Effector CD4-positive, alpha-beta T cell (primary cell): ENCODE measurements around the gene ZNF296.
A peak's percentile ranks its signal among the peaks of the same experiment; 100 is the strongest.
"Not testable (repeated sequence)": the region's sequence is repeated elsewhere in the genome, so short reads cannot be mapped to it uniquely, and the experiment has no call there.

Source experiments
- DNase-seq: peaks from one replicate; pipeline ENCODE4 v3.0.0-alpha.2; 2020
- total RNA-seq: gene quantifications from one replicate; lab custom pipeline; 2026; lab: John Stamatoyannopoulos, UW

Gene ZNF296
- 2.8 reads per million, percentile 9 among the genes with 10 or more reads in this experiment for total RNA-seq

GRCh38 chr19:45076029-45076850 is at the start of gene ZNF296:
TSS of gene ZNF296 (minus strand) at chr19:45076478. CDS start at chr19:45076373, 105 bp downstream.
- peak; percentile 67 for DNase-seq

- no peak for DNase-seq
These were observed 49.1 kb upstream of the ZNF296 start for GRCh38 chr19:45125360-45125759.

GRCh38 chr19:45124021-45124420 is 47.7 kb upstream of the ZNF296 start:
- DNase-seq = no peak

GRCh38 chr19:45123440-45123850 is 47.2 kb upstream of the ZNF296 start:
- no peak for DNase-seq

DNA sequence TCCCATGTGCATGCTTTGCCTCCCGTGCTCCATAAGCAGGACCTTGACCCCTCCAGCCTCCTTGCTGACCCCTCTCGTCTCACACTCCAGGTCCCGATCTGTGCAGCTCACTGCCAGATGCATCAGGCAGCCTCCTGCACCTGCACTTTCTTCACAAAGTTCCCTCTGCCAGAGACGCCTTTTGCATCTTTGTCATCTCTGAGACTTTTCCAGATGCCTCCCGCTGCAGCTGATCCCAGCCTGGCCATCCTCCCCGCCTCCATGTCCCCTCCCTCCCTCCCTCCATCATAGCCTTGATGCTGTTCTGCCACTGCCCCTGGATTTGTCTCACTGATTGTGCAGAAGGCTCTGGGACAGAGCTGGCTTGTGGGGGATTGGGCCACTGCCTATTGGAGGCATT is 46.6 kb upstream of the ZNF296 start:
- no peak for DNase-seq

DNA sequence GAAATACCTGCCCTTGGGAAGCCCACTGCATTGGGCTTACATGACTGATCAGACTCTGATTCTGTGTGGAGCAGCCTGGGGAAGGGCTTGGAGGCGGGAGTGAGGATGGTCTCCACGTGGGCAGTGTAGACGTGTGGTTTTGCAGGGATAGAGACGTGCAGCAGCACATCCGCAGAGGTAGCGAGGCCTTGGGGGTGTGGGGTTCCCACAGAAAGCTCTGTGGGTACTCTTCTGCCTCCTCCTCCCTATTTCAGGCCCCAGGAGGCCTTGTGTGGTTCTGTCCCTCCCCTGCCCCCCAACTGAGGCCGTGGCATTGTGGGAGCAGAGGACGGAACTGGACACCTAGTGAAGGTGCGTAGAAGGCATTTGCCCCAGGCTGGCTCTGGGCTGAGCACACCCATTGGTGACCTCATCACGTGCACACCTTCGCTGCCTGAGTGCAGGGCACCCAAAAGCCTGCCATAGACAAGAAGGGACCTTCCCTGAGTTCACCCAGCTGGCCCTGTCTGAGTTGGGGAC is 45.6 kb upstream of the ZNF296 start:
- DNase-seq = no peak

DNA sequence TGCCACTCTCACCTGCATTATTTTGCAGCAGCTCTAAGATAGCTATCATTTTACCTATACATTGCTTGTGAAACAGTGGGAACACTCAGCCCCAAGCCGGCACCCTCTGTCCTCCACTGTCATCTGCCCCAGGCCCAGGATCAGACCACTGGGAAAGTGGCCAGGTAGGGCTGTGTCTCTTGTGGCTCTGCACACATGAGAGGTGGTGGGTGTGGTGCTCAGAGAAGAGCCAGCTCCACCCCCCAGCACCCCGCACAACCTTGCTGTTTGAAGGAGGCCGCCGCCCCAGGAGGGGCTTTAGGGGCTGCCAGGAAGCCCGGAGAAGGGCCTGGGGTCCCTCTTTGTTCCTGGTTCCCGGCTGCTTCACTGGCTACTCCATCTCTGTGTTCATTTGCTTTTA is 43.3 kb upstream of the ZNF296 start:
- no peak for DNase-seq

DNA sequence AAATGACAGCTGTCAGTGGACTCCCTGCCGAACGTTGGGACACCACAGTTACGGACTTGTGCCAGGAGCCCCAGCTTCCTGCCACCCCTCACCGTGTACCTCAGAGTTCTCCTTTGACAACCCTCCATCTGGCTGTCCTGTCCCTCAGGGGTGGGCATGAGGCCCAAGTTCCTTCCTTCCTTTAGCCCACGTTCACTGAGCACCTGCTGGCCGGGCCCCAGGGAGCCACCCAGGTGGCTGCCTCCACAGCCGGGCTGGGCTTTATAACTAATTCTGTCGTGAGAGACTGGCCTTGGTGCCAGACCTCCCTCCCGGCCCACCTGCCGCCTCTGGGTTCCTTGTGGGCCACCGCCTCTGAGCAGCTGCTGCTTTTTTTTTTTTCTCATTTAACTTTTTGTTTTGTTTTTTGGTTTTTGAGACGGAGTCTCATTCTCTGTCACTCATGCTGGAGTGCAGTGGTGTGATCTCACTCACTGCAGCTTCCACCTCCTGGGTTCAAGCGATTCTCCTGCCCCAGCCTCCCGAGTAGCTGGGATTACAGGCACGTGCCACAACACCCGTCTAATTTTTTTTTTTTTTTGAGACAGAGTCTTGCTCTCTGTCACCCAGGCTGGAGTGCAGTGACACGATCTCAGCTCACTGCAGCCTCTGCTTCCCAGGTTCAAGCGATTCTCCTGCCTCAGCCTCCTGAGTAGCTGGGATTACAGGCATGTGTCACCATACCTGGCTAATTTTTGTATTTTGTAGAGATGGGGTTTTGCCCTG is 42.5 kb upstream of the ZNF296 start:
- not testable (repeated sequence) for DNase-seq

DNA sequence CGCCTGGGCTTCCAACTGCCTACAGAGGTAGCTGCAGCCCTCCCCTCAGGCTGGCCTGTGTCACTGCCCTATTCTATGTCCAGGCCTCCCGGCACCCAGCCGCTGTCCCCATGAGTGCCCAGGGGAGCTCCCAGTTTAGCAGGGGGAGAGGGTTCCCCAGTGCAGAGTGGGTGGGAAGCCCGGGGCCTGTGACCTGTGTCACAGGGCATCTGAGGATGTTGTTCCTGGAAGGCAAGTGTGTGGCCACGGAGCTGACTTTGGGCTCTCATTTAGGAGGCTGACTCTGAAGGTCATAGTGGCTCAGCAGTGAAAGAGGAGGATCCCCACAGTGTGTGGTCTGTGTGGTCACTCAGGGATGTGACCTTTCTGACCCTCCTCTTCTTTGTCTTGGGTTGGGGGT is 41.8 kb upstream of the ZNF296 start:
- DNase-seq = no peak

DNA sequence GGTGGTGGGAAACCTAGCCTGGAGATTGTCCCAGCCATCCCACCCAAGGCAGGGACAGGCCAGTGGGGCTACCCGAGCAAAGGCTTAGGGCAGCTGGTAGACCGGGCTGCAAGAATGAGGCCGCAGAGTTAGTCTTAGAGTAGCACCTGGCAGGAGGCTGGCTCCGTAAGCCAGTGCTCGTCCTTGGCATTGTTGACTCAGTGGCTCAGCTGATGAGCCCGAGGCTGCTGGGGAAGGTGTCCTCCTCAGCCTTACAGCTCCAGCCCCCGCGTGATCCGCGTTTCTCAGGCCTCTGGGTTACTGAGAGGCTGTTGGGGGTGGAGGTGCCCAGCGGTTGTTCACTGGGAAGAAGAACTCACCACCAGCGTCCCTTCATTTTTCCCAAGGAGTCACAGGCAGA is 41.4 kb upstream of the ZNF296 start:
- no peak for DNase-seq

DNA sequence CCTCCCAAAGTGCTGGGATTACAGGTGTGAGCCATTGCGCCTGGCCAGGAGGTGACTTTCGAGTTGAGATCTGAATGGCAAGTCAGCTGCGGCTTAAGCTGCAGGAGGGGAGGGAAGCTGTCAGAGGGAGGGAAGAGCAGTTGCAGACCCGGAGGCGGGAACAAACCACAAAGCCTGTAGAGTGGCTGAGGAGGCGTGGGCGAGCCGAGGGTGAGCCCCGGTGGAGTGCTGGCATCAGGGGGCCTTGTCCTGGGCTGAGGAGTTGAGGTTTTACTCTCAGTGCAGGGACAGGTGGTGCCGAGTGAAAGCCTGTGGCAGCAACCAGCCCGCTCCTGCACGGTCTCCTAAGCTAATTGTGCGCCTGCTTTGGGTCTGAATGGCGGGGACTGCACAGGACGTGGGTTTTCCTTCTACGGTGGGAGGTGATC is 40.9 kb upstream of the ZNF296 start:
- DNase-seq = no peak

- DNase-seq = no peak
These were observed 39.7 kb upstream of the ZNF296 start for GRCh38 chr19:45115809-45116615.

DNA sequence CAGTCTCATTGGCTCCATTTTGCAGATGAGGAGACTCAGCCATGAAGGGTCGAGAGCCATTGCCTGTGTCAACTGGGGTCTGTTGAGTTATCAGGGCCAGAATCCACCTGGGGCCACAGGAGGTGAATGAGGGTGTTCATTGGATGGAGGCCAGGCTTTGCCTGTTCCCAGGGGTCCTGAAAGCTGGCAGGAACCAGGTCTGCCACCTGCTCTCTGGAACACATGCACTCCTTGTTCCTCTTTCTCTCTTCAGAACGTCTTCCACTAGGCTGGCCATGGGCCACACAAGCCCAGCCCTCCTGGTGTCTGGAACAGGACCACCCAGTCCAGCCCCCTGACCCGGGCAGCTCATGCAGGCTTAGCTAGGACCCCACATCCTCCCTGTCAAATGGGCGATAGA is 37.8 kb upstream of the ZNF296 start:
- no peak for DNase-seq

- DNase-seq = no peak
These were observed 37.4 kb upstream of the ZNF296 start for GRCh38 chr19:45113628-45114027.

GRCh38 chr19:45112111-45112827 is 36.0 kb upstream of the ZNF296 start:
- no peak for DNase-seq

DNA sequence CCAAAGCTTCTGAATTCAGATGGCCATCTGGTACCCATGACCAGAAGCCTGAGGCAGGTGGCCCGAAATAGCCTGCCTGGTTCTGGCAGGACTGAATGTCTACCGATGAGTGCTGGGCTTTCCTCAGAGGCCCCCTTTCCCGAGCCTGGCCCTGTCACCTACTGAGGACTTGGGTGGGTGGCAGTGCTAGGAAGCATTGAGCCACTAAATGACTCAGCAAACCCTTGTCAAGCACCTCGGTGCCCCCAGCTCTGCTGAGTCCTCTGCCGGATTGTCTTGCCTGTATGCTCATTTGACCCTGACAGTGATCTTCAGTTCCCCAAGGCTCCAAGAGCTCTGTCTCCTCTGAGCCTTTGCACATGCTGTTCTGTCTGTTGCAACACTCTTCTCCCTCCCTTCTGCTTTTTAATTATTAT is 34.6 kb upstream of the ZNF296 start:
- no peak for DNase-seq

DNA sequence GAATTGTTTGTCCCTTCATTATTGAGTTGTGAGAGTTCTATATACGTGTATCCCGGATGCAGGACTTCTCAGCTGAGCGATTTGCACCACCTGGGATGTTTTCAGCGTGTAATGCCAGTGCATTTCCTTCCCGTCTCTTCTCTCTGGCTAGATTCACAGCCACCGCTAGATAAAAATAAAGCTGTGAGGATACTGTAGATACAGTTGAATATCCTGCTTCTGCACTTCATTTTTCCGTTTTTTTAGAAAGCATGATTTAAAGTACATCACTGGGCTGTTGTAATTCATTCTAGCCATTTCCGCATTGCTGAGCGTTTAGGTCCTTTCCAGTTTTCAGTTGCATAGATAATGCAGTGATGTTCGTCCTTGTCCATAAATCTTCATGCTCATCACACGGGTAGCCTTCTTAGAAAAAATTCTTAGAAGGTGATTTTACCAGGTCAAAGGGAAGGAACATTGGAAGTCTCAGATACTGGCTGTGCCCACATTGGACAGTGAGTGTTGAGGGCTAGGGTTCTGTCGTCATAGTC is 31.4 kb upstream of the ZNF296 start:
- DNase-seq = no peak

DNA sequence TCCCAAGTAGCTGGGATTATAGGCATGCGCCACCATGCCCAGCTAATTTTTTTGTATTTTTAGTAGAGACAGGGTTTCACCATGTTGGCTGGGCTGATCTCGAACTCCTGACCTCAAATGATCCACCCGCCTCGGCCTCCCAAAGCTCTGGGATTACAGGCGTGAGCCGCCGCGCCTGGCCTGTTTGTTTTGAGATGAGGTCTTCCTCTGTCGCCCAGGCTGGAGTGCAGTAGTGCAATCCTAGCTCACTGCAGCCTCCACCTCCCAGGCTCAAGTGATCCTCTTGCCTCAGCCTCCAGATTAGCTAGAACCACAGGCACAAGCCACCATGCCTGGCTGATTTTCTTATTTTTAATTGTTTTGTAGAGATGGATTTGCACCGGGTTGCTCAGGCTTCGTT is 30.1 kb upstream of the ZNF296 start:
- DNase-seq = not testable (repeated sequence)

DNA sequence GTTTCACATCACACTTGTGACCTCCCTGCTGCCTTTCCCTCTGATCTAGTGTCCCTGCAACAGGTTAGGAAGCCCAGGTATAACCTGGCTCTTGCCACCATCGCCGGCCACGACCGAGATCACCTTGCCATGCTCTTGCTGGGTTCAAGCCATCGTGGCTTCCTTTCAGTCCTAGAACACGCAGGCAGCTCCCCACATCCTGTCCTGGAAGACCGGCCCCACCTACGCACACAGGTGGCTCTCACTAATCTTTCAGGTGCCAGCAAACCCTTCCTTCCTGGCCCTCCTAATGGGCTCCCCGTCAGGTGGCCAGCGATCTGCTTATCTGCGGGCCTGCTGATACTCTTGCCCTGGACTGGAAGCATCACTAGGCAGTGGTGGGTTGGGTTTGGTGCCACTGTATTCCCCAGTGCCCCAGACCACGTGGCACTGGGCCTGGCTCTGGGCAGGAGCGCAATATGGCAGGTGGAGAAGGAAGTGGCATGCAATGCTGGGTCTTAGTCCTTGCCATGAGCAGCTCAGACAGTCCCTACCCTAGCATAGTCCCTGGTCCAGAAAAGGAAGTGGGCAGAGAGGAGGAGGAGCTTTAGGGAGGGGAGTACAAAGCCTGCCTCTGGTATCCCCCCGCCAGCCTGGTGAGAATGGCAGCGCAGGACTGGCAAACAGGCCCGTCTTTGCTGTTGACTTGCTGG is 28.5 kb upstream of the ZNF296 start:
- no peak for DNase-seq

GRCh38 chr19:45103508-45104319 is 27.4 kb upstream of the ZNF296 start:
- no peak for DNase-seq
